Progenitor cell of endocrine pancreas (in vitro differentiated cells): ENCODE results near the gene USP49. TPM values are rescaled to one million over a fixed set of nuclear protein-coding genes. Genes with fewer than 3 reads are reported as not detected.

ENCODE experiments used
- DNase-seq: peaks from one replicate; pipeline ENCODE4 v3.0.0; 2021; ENCODE audit warnings: low spot score; ENCODE audit not compliant: unreplicated experiment
- H3K27ac Mint-ChIP-seq: 2 replicates; pipeline ENCODE4 v1.8.0; 2021; ENCODE audit warnings: mild to moderate bottlenecking, moderate library complexity, mixed read lengths
- H3K27me3 Mint-ChIP-seq: 2 replicates; pipeline ENCODE4 v1.8.0; 2021; ENCODE audit warnings: mixed read lengths
- H3K36me3 Mint-ChIP-seq: 2 replicates; pipeline ENCODE4 v1.8.0; 2022; ENCODE audit warnings: mixed read lengths; ENCODE audit not compliant: insufficient read depth
- H3K4me1 Mint-ChIP-seq: 2 replicates; pipeline ENCODE4 v1.8.0; 2021; ENCODE audit warnings: low read depth, mixed read lengths
- H3K4me3 Mint-ChIP-seq: 2 replicates; pipeline ENCODE4 v1.8.0; 2021; ENCODE audit warnings: low read depth, mild to moderate bottlenecking, moderate library complexity, mixed read lengths
- H3K9me3 Mint-ChIP-seq: 2 replicates; pipeline ENCODE4 v1.8.0; 2021; ENCODE audit warnings: low read depth, mixed read lengths
- total RNA-seq: library from RNA; stranded (reverse); gene quantifications from 2 replicates; pipeline ENCODE4 v1.2.1, GENCODE V29; 2021
- TF ChIP-seq, protein P1 (sequence below): fragments of 200-600 bp; sonication (generic); IDR thresholded peaks from one replicate; pipeline ENCODE4 v1.5.0; 2021; ENCODE audit warnings: antibody characterized with exemption, mild to moderate bottlenecking; ENCODE audit not compliant: unreplicated experiment

Gene USP49
- total RNA-seq, 1 donor from 2014 or later, result 19.4 TPM

DNA sequence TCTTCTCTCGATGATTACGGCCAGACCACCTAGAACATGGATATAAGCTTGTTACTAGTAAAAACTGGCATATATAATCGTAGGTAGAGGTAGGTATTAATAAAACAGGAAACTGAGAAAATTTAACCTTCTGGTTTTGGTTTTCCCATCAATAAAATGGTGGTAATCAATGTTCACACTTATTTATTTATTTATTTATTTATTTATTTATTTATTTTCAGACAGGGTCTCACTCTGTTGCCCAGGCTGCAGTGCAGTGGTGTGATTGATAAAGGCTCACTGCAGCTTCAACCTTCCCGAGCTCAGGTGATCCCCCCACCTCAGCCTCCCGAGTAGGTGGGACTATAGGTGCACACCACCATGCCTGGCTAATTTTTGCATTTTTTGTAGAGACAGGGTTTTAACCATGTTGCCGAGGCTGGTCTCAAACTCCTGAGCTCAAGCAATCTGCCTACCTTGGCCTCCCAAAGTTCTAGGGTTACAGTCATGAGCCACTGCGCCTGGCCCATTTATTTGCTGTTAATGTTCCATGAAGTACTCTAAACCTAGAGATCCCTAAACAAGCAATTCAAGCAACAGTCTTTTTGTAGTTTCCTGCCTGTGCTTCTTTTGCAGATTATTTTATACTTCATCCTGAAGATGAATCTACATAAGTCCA is 96.1 kb downstream of the USP49 start:
- no peaks in the 10 kb centered on the region for H3K27me3 Mint-ChIP-seq
- peaks cover 3% of the 10 kb centered on the region for H3K36me3 Mint-ChIP-seq
- no peak overlapping the region for H3K27ac Mint-ChIP-seq
- DNase-seq, result no peak
- no peaks in the 10 kb centered on the region for H3K9me3 Mint-ChIP-seq
- TF ChIP-seq, protein P1, sequence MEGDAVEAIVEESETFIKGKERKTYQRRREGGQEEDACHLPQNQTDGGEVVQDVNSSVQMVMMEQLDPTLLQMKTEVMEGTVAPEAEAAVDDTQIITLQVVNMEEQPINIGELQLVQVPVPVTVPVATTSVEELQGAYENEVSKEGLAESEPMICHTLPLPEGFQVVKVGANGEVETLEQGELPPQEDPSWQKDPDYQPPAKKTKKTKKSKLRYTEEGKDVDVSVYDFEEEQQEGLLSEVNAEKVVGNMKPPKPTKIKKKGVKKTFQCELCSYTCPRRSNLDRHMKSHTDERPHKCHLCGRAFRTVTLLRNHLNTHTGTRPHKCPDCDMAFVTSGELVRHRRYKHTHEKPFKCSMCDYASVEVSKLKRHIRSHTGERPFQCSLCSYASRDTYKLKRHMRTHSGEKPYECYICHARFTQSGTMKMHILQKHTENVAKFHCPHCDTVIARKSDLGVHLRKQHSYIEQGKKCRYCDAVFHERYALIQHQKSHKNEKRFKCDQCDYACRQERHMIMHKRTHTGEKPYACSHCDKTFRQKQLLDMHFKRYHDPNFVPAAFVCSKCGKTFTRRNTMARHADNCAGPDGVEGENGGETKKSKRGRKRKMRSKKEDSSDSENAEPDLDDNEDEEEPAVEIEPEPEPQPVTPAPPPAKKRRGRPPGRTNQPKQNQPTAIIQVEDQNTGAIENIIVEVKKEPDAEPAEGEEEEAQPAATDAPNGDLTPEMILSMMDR, result no peak
- H3K4me1 Mint-ChIP-seq, result peaks cover 10% of the 10 kb centered on the region
- H3K4me3 Mint-ChIP-seq, result no peak overlapping the region

DNA sequence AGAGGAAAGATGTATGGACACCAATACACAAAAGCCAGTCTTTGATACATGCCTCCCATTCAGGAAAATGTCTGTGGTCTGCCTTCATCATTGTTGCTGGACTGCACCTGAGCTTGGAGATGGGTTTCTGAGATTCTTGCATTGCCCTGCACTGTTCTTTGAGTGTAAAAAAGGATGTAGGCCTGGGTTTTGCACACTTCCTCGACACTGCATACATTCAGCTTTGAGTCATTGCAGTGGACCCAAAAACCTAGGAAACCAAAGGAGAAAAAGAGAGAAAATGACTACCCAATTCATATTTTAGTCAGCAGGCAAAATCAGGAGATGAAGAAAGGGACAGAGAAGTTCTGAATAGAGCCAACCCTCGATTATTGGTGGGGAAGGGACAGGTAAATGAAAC is 98.7 kb downstream of the USP49 start:
- no peak overlapping the region for H3K27ac Mint-ChIP-seq
- H3K4me1 Mint-ChIP-seq, result peaks cover 10% of the 10 kb centered on the region
- H3K9me3 Mint-ChIP-seq, result no peaks in the 10 kb centered on the region
- DNase-seq, result no peak
- TF ChIP-seq, protein P1, result no peak
- H3K27me3 Mint-ChIP-seq, result no peaks in the 10 kb centered on the region
- no peak overlapping the region for H3K4me3 Mint-ChIP-seq
- H3K36me3 Mint-ChIP-seq, result peaks cover 5% of the 10 kb centered on the region

DNA sequence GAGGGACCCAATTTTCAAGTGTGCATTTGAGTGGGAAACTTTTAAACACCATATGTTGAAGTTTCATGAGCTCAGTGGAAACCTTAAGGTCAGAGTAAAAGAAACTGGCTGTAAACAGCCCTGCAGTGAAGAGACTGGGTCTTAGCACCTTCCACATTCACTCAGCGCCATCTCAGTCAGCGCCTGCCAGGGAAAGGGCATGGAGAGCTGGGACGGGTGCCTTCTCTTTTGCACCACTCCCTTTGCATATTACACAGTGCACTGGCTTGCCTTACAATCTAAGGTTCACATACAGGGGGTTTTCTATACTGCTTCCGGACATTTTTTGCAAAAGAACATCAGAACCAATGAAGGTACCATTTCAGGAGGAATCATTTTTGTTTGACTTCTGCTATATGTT is 103.2 kb downstream of the USP49 start:
- Mint-ChIP-seq H3K36me3 (peaks cover 6% of the 10 kb centered on the region), H3K27ac (peak overlapping the region; percentile 81), H3K9me3 (no peaks in the 10 kb centered on the region)

DNA sequence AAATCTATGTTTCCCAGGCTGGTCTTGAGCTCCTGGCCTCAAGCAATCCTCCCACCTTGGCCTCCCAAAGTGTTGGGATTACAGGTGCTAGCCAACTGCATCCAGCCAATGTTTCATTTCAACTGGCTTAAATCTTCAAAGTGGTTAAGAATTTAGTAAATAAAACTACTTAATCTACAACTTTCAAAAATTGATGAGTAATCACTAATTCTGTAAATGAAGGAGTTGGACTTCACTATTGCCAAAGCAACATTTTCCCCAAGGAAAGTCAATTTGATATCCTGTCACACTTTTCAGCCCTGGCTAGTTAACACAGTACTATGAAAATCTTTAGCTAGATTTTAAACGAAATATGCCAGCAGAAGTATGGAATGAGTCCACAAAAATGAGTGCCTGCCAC is 103.9 kb downstream of the USP49 start:
- peaks cover 2% of the 10 kb centered on the region for H3K4me1 Mint-ChIP-seq
- TF ChIP-seq, protein P1, result no peak
- H3K9me3 Mint-ChIP-seq, result no peaks in the 10 kb centered on the region
- H3K27ac Mint-ChIP-seq, result no peak overlapping the region
- no peak overlapping the region for H3K4me3 Mint-ChIP-seq
- H3K36me3 Mint-ChIP-seq, result peaks cover 5% of the 10 kb centered on the region
- no peaks in the 10 kb centered on the region for H3K27me3 Mint-ChIP-seq
- no peak for DNase-seq

More for the DNA sequence above, 103.2 kb downstream of the USP49 start:
- no peaks in the 10 kb centered on the region for H3K27me3 Mint-ChIP-seq
- TF ChIP-seq, protein P1, result no peak
- H3K4me1 Mint-ChIP-seq, result peaks cover 2% of the 10 kb centered on the region
- no peak overlapping the region for H3K4me3 Mint-ChIP-seq
- DNase-seq, result no peak

DNA sequence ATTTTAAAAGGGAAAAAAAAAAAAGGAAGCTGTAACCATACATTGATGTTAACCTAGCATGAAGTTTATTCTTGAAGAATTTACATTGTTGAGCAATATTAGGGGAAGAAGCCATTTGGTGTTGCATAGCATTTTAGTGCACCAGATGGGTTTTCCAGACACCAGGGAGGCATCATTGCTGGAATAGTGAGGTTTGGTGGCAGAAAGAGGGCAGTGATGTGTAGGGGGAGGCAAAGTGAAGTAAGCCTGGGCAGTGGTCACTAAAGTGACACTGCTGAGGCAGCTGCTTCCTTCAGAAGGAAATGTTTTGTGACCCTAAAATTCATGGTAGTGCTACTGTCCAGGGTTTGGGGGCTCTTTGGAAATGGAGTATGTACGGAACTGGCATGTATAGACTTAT is 105.1 kb downstream of the USP49 start:
- no peak for DNase-seq
- Mint-ChIP-seq H3K9me3 (no peaks in the 10 kb centered on the region), H3K4me3 (no peak overlapping the region), H3K27me3 (no peaks in the 10 kb centered on the region), H3K27ac (no peak overlapping the region), H3K36me3 (peaks cover 5% of the 10 kb centered on the region), H3K4me1 (peaks cover 6% of the 10 kb centered on the region)
- TF ChIP-seq, protein P1, result no peak
